IPS-20b (cell line): Measurements from ENCODE around the gene UCHL3.

Experiments
- H3K27ac ChIP-seq: one replicate; pipeline ENCODE4 v1.5.1; 2013; ENCODE audit warnings: low read length
- H3K27me3 ChIP-seq: 2 replicates; pipeline ENCODE4 v1.6.1; 2013; ENCODE audit warnings: mild to moderate bottlenecking, low read length, inconsistent platforms; ENCODE audit not compliant: insufficient read depth
- H3K36me3 ChIP-seq: 2 replicates; pipeline ENCODE4 v1.6.1; 2013; ENCODE audit warnings: low read depth, mild to moderate bottlenecking, inconsistent platforms, low read length, moderate library complexity; ENCODE audit not compliant: insufficient read depth
- H3K4me1 ChIP-seq: 2 replicates; pipeline ENCODE4 v1.6.1; 2013; ENCODE audit warnings: mild to moderate bottlenecking, control low read depth, inconsistent platforms, low read length, moderate library complexity; ENCODE audit not compliant: insufficient read depth
- H3K4me3 ChIP-seq: 2 replicates; pipeline ENCODE4 v1.5.1; 2013; ENCODE audit warnings: mild to moderate bottlenecking, low read length, inconsistent platforms
- H3K9ac ChIP-seq: 2 replicates; pipeline ENCODE4 v1.6.1; 2013; ENCODE audit warnings: low read depth, mild to moderate bottlenecking, inconsistent platforms, low read length, moderate library complexity
- H3K9me3 ChIP-seq: 2 replicates; pipeline ENCODE4 v1.6.1; 2013; ENCODE audit warnings: mild to moderate bottlenecking, low read depth, low read length, inconsistent platforms; ENCODE audit not compliant: insufficient read depth

The UCHL3 gene

DNA sequence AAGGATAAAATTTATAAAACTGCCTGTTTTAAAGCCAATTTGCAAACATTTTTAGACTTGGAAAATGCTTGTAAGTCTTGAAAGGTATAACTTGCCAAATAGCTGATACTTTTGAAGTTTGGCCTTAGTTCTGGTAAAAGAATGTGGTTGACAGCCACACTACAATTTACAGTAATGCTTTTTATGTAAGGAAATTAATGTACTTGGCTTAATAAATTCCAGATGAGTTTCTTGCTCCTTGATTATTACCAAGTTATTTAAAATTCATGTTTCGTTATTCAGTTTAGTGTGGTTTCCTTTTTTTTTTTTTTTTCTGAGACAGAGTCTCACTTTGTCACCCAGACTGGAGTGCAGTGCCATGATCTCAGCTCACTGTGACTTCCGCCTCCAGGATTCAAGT, 101.4 kb downstream of the UCHL3 start:
- Histone ChIP-seq H3K4me1 (no peaks in the 10 kb centered on the region), H3K9me3 (no peaks in the 10 kb centered on the region), H3K9ac (no peak overlapping the region), H3K27me3 (no peaks in the 10 kb centered on the region), H3K27ac (no peak overlapping the region), H3K4me3 (no peak overlapping the region), H3K36me3 (no peaks in the 10 kb centered on the region)

DNA sequence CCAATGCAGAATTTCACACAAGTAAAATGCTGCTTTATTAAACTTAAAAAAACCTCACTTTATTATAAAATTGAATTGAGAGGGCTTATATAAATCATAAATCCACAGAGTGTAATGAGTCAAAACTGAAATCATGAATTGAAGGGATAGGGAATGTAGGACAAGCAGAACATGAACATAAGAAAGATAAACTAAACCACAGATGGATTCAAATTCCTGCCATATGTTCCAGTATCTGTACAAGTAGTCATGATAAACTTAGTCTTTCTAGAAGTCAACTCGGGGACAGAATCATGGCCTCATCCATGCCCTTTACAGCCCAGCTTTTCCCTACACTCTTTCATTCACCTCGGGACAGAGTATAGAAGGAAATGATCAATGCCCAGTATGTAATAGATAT, 103.1 kb downstream of the UCHL3 start:
- H3K4me1 ChIP-seq = no peaks in the 10 kb centered on the region
- no peak overlapping the region for H3K9ac ChIP-seq
- no peaks in the 10 kb centered on the region for H3K9me3 ChIP-seq
- no peaks in the 10 kb centered on the region for H3K27me3 ChIP-seq
- H3K27ac ChIP-seq = no peak overlapping the region
- H3K36me3 ChIP-seq = no peaks in the 10 kb centered on the region
- H3K4me3 ChIP-seq = no peak overlapping the region
